ENCODE results near the gene TNIP2. TPM values are rescaled to one million over a fixed set of nuclear protein-coding genes. Genes with fewer than 3 reads are reported as not detected.
"Not testable (repeated sequence)": the region's sequence is repeated elsewhere in the genome, so short reads cannot be mapped to it uniquely, and the experiment has no call there.

TNIP2 gene
- total RNA-seq, 4 donors from 2014 or later: 40.1 to 58.2 (median 45.5) TPM

DNA sequence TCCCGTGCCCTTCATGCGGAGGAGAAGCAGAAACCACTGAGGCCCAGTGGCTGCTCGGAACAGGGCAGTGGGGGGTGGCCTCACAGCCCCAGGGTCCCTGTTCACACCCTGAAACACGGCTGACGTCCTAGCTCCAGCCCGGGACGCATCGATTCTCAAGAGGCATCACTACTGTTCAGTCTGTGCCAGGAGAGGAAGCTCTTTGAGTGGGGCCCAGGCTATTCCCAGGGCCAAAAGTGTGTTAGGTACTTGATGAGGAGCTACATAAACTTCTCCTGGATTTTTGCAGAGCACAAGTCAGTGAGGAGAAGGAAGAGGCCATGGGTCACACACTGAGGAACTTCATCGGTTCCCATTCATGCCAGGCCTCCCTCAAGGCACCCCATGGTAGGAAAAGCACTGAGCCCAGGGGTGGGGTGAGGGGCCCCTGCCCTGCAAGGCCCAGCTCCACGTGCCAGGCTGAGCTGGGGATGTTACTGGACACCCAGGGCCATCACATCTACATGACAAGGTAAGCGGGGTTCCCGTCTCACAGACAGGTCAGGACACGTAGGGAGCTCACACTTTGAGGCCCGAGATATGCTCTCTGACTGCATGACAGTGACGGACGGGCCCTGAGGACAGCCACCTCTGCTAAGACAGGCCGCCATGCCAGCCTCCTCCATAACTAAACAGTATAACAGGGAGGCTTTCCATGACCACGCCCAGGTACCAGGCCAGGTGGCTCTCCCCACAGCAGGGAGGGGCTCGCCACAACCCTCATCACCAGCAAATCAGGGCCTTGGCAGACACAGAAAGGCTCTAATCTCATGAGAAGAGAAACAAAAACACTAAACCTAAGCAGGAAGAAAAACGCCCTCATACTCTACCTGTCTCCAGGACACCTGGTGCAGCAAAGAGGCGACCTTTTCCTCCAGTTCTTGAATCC lies 12.4 kb downstream of the TNIP2 start:
- WGBS, 2 donors: 68 to 73% methylated on average over 3 to 6 of the region's 21 CpGs
- H3K27me3 ChIP-seq: no peaks in the 10 kb centered on the region
- H3K27ac ChIP-seq: peak overlapping the region; percentile 56 to 71 (median 64)
- no peaks in the 10 kb centered on the region for H3K9me3 ChIP-seq
- intact Hi-C loops (cut with DNase I): no loop called here
- no peak for DNase-seq
- H3K36me3 ChIP-seq: peaks cover 25 to 66% (median 36%) of the 10 kb centered on the region in 3 donors
- no peak for TF ChIP-seq POLR2A (IDR thresholded peaks at IDR 0.05)
- TF ChIP-seq, protein P1, sequence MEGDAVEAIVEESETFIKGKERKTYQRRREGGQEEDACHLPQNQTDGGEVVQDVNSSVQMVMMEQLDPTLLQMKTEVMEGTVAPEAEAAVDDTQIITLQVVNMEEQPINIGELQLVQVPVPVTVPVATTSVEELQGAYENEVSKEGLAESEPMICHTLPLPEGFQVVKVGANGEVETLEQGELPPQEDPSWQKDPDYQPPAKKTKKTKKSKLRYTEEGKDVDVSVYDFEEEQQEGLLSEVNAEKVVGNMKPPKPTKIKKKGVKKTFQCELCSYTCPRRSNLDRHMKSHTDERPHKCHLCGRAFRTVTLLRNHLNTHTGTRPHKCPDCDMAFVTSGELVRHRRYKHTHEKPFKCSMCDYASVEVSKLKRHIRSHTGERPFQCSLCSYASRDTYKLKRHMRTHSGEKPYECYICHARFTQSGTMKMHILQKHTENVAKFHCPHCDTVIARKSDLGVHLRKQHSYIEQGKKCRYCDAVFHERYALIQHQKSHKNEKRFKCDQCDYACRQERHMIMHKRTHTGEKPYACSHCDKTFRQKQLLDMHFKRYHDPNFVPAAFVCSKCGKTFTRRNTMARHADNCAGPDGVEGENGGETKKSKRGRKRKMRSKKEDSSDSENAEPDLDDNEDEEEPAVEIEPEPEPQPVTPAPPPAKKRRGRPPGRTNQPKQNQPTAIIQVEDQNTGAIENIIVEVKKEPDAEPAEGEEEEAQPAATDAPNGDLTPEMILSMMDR (IDR thresholded peaks at IDR 0.05): no peak
- peaks cover 21 to 55% (median 24%) of the 10 kb centered on the region in 3 donors for H3K4me1 ChIP-seq
- H3K4me3 ChIP-seq: no peak overlapping the region

- TF ChIP-seq, protein P1 (IDR thresholded peaks at IDR 0.05): no peak
- TF ChIP-seq POLR2A (IDR thresholded peaks at IDR 0.05): no peak
- Histone ChIP-seq H3K36me3 (peaks cover 25 to 66% (median 36%) of the 10 kb centered on the region in 3 donors), H3K4me1 (peaks cover 21 to 54% (median 24%) of the 10 kb centered on the region in 3 donors), H3K27ac (peak overlapping the region in 3 of 4 donors; percentile 56 to 71 (median 67)), H3K9me3 (no peaks in the 10 kb centered on the region), H3K4me3 (no peak overlapping the region), H3K27me3 (no peaks in the 10 kb centered on the region)
- DNase-seq: no peak
- WGBS, 2 donors: 60% methylated on average over 2 of the region's 6 CpGs; no CpG with 5 or more reads in 1 of the 2 donors
- intact Hi-C loops (cut with DNase I): no loop called here
These were observed 13.2 kb downstream of the TNIP2 start for GRCh38 chr4:2742823-2743517.

DNA sequence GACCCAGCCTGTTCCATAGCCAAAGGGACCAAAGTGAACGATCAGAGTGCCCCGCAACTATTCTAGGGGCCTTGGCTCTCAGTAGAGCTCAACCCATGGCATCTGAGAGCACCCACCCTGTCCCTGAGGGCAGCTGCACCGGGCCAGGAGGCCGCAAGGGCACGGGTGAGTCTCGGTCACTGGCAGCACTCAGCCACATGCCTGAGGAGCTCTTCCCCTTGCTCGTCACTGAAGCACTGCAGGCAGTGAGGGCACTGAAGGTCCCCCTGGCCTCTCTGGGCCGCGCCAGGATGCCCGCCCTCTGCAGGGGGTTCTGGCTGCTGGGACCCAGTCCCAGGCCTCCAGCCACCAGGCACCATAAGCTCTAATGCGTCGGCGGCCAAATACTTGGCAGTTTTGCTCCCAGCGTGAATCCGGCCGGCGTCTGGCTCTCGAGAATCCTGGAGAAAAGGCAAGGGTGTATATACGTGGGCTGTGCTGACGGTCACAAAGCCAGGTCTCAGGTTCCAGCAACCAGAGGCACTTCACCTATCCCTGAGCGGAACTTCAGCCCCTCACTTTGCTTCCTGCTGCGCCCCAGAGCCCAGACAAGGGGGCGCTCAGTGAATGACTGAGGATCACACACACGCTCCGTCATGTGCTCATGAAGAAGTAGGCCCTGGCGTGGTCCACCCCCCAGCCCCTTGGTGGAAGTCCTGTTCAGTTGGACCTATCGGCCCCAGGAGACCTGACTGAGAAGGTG lies 13.9 kb downstream of the TNIP2 start:
- intact Hi-C loops (cut with DNase I): no loop called here
- no peak for TF ChIP-seq POLR2A (IDR thresholded peaks at IDR 0.05)
- TF ChIP-seq, protein P1 (IDR thresholded peaks at IDR 0.05): no peak
- Histone ChIP-seq H3K4me1 (peaks cover 17 to 47% (median 21%) of the 10 kb centered on the region in 3 donors), H3K27ac (no peak overlapping the region), H3K36me3 (peaks cover 25 to 60% (median 32%) of the 10 kb centered on the region in 3 donors), H3K4me3 (no peak overlapping the region), H3K27me3 (no peaks in the 10 kb centered on the region), H3K9me3 (no peaks in the 10 kb centered on the region)
- WGBS, 2 donors: no CpG with 5 or more reads among the region's 27 CpGs
- DNase-seq: no peak

DNA sequence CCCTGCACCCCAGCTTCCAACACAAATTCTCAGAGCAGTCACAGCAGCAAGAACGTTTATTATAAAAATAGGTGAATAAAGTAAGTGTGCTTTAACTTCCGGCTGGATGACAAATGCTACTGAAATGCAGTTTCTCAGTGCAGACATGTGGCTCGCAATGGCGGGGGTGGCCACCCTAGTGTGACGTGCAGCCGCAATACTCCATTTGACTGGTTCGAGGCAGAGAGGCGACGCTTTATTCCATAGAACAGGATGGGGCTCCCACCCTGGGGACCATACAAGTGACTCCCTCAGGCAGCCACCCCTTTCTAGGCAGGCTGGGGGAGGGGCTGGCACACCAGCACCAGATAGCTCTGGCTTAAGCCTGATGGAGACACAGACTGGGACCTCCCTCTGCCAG lies 14.5 kb downstream of the TNIP2 start:
- H3K4me3 ChIP-seq: no peak overlapping the region
- H3K27me3 ChIP-seq: no peaks in the 10 kb centered on the region
- no peak for DNase-seq
- TF ChIP-seq POLR2A (IDR thresholded peaks at IDR 0.05): no peak
- TF ChIP-seq, protein P1 (IDR thresholded peaks at IDR 0.05): no peak
- H3K27ac ChIP-seq: no peak overlapping the region
- H3K36me3 ChIP-seq: peaks cover 21 to 53% (median 25%) of the 10 kb centered on the region in 3 donors
- H3K9me3 ChIP-seq: peaks cover 0 to under 1% (median 0%) of the 10 kb centered on the region in 3 donors
- H3K4me1 ChIP-seq: peaks cover 11 to 41% (median 15%) of the 10 kb centered on the region in 3 donors
- intact Hi-C loops (cut with DNase I): no loop called here
- WGBS, 2 donors: 84 to 88% methylated on average over 7 to 8 of the region's 9 CpGs

DNA sequence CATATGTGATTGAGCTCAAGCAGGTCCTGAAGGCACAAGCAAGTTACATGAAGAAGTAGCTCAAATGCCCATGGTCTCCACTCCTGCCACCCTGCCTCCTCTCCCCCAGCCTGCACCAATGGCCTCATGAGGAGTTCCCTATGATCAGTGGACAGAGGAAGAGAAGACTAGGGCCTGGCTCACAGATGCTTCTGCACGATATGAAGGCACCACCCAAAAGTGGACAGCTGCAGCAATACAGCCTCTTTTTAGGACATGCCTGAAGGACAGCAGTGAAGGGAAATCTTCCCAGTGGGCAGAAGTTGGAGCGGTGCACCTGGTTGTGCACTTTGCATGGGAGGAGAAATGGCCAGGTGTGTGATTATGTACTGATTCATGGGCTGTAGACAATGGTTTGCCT lies 17.8 kb downstream of the TNIP2 start:
- H3K4me3 ChIP-seq; intact Hi-C loops (cut with DNase I); H3K27ac ChIP-seq; H3K9me3 ChIP-seq; DNase-seq; H3K27me3 ChIP-seq: not testable (repeated sequence)
- H3K4me1 ChIP-seq: peaks cover 0 to 14% (median 3%) of the 10 kb centered on the region in 3 donors
- peaks cover 4 to 29% (median 8%) of the 10 kb centered on the region in 3 donors for H3K36me3 ChIP-seq
- 92 to 100% methylated on average over 2 of the region's 2 CpGs for WGBS, 2 donors
